Measurements from ENCODE around the gene OR9A4.

GRCh38 chr7:141943846-141944245 lies 27.6 kb downstream of the OR9A4 start:
- TF ChIP-seq, protein P1, sequence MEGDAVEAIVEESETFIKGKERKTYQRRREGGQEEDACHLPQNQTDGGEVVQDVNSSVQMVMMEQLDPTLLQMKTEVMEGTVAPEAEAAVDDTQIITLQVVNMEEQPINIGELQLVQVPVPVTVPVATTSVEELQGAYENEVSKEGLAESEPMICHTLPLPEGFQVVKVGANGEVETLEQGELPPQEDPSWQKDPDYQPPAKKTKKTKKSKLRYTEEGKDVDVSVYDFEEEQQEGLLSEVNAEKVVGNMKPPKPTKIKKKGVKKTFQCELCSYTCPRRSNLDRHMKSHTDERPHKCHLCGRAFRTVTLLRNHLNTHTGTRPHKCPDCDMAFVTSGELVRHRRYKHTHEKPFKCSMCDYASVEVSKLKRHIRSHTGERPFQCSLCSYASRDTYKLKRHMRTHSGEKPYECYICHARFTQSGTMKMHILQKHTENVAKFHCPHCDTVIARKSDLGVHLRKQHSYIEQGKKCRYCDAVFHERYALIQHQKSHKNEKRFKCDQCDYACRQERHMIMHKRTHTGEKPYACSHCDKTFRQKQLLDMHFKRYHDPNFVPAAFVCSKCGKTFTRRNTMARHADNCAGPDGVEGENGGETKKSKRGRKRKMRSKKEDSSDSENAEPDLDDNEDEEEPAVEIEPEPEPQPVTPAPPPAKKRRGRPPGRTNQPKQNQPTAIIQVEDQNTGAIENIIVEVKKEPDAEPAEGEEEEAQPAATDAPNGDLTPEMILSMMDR (IDR thresholded peaks at IDR 0.05; ENCODE audit: borderline replicate concordance, extremely low read depth, low read length, poor library complexity, severe bottlenecking): no peak
- TF ChIP-seq EZH2 (IDR thresholded peaks at IDR 0.05; ENCODE audit: borderline replicate concordance, low read depth, low read length, severe bottlenecking): no peak
